ENCODE measurements around the gene CADPS2.

The CADPS2 gene

DNA sequence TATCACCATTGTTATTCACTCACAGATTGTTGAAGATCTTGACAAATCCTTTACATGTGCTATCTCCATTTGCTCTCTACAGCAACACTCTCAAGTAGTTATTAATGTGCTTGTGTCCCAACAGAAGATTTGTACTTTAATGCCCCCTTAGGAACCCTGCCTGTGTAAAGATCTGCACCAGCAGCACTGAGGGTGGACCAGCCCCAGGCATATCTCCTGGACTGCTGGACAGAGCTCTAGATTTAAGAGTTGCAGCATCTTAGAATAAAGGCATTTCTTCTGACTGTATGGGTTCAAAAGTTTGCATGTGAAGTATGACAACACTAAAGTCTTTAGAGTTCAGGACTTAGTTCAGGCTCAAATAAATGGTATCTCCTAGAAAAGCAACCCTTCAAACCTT is 282.0 kb downstream of the CADPS2 start:
- TF ChIP-seq, protein P1, sequence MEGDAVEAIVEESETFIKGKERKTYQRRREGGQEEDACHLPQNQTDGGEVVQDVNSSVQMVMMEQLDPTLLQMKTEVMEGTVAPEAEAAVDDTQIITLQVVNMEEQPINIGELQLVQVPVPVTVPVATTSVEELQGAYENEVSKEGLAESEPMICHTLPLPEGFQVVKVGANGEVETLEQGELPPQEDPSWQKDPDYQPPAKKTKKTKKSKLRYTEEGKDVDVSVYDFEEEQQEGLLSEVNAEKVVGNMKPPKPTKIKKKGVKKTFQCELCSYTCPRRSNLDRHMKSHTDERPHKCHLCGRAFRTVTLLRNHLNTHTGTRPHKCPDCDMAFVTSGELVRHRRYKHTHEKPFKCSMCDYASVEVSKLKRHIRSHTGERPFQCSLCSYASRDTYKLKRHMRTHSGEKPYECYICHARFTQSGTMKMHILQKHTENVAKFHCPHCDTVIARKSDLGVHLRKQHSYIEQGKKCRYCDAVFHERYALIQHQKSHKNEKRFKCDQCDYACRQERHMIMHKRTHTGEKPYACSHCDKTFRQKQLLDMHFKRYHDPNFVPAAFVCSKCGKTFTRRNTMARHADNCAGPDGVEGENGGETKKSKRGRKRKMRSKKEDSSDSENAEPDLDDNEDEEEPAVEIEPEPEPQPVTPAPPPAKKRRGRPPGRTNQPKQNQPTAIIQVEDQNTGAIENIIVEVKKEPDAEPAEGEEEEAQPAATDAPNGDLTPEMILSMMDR (IDR thresholded peaks at IDR 0.05), result no peak
- H3K27ac ChIP-seq, result no peak overlapping the region
- H3K36me3 ChIP-seq, result no peaks in the 10 kb centered on the region
- H3K27me3 ChIP-seq, result no peaks in the 10 kb centered on the region
- H3K9me3 ChIP-seq, result no peaks in the 10 kb centered on the region
- H3K4me3 ChIP-seq (ENCODE audit: low read depth in 1 of 2, low read length in 1 of 2), result no peak overlapping the region
- H3K4me1 ChIP-seq (ENCODE audit: control insufficient read depth in 1 of 2, insufficient read depth in 1 of 2, low read depth in 1 of 2, low read length in 1 of 2), result no peaks in the 10 kb centered on the region

DNA sequence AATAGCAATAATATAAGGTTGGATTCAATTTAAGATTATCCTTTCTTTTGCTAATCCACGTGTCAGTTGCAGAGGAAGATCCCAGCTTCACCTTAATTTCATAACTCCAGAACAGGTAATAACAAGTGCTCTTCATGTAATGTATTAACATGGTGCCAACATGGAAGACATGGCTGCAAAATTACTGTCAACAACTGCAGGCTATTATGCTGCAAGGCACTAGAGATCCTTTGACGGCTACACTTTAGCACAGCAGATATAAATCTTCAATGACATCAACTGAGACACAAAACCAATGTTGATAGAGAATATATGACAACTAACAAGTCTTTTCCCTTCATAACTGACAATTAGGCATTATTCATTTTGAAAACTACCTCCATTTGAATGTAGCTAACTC is 283.5 kb downstream of the CADPS2 start:
- no peaks in the 10 kb centered on the region for H3K4me1 ChIP-seq (ENCODE audit: control insufficient read depth in 1 of 2, insufficient read depth in 1 of 2, low read depth in 1 of 2, low read length in 1 of 2)
- TF ChIP-seq, protein P1 (IDR thresholded peaks at IDR 0.05), result no peak
- H3K27ac ChIP-seq, result no peak overlapping the region
- H3K27me3 ChIP-seq, result no peaks in the 10 kb centered on the region
- H3K9me3 ChIP-seq, result no peaks in the 10 kb centered on the region
- no peaks in the 10 kb centered on the region for H3K36me3 ChIP-seq
- no peak overlapping the region for H3K4me3 ChIP-seq (ENCODE audit: low read depth in 1 of 2, low read length in 1 of 2)

DNA sequence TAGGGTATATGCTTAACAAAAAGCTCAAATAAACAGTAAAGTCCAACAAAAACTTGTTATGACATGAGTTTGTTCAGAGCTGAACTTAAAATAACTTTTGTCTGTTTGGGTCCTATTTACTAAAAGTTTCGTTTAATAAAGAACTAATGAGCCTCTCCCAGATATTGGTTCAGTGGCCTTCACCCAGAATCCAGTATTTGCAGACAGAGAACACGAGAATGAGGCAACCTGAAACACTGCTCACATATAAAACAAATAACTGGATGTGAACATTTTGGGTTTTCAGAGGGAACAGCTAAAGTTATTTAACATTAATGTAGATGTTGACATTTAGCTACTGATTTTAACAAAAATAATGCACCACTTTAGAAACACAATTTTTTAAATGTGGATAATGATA is 285.6 kb downstream of the CADPS2 start:
- TF ChIP-seq, protein P1 (IDR thresholded peaks at IDR 0.05), result no peak

DNA sequence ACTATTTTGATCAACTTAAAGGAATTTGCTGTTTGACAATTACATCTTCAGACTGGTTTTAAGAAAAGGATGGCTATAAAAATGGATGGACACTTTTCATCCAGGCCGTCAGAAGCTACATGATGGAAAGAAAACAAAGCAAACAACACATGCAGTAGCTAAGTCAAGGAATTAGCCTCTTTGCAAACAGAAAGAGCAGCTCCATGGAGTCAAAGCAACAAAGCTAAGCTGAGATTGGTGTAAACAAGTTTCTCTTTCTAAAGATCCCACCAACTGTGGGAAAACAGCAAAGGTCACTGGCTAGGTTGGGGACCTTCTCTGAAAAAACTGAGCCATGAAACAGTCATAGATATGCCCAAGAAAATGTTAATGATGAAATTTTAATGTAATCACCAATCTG is 286.2 kb downstream of the CADPS2 start:
- TF ChIP-seq, protein P1 (IDR thresholded peaks at IDR 0.05), result no peak
- H3K36me3 ChIP-seq, result no peaks in the 10 kb centered on the region
- H3K4me1 ChIP-seq (ENCODE audit: control insufficient read depth in 1 of 2, insufficient read depth in 1 of 2, low read depth in 1 of 2, low read length in 1 of 2), result no peaks in the 10 kb centered on the region
- H3K27me3 ChIP-seq, result no peaks in the 10 kb centered on the region
- H3K9me3 ChIP-seq, result no peaks in the 10 kb centered on the region
- no peak overlapping the region for H3K4me3 ChIP-seq (ENCODE audit: low read depth in 1 of 2, low read length in 1 of 2)
- H3K27ac ChIP-seq, result no peak overlapping the region

More for the DNA sequence above, 285.6 kb downstream of the CADPS2 start:
- Histone ChIP-seq H3K27me3 (no peaks in the 10 kb centered on the region), H3K4me3 (ENCODE audit: low read depth in 1 of 2, low read length in 1 of 2) (no peak overlapping the region), H3K27ac (no peak overlapping the region), H3K4me1 (ENCODE audit: control insufficient read depth in 1 of 2, insufficient read depth in 1 of 2, low read depth in 1 of 2, low read length in 1 of 2) (no peaks in the 10 kb centered on the region), H3K36me3 (no peaks in the 10 kb centered on the region), H3K9me3 (no peaks in the 10 kb centered on the region)

DNA sequence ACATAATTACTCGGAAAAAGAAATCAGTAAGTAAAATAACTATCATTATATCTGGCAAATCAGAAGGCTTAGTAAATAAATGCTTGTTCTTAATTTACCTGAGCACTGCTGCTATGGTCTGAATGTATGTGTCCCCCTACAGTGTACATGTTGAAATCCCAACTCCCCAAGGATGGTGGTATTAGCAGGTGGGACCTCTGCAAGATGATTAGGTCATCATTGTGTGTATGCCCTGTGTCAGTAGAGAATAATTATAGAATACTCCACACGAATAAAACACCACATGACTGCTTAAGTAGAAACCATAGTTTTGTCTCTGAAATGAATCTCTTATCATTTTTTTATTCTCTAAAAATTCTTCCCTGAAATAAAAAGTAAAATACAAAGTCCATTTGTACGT is 289.0 kb downstream of the CADPS2 start:
- Histone ChIP-seq H3K27me3 (no peaks in the 10 kb centered on the region), H3K27ac (no peak overlapping the region), H3K4me1 (ENCODE audit: control insufficient read depth in 1 of 2, insufficient read depth in 1 of 2, low read depth in 1 of 2, low read length in 1 of 2) (no peaks in the 10 kb centered on the region), H3K9me3 (no peaks in the 10 kb centered on the region), H3K4me3 (ENCODE audit: low read depth in 1 of 2, low read length in 1 of 2) (no peak overlapping the region), H3K36me3 (no peaks in the 10 kb centered on the region)
- TF ChIP-seq, protein P1 (IDR thresholded peaks at IDR 0.05), result no peak

DNA sequence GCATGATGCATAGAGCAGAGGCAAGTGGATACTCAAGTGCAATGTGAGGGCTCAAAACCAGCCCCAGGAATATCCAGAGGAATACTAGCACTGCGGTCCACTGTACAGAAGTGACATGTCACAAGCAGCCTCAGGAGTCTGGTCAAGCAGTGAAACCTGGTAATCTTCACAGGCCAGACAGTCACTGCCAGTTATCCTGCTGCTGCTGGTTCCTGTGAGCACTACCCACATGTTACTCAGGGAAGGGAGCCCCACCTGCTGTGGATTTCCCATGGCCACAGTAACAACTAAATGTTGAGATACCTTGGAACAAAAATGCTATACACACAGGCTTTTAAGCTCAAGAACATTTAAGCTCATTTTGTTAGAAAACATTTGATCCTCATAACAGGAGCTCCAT is 290.4 kb downstream of the CADPS2 start:
- H3K4me1 ChIP-seq (ENCODE audit: control insufficient read depth in 1 of 2, insufficient read depth in 1 of 2, low read depth in 1 of 2, low read length in 1 of 2), result no peaks in the 10 kb centered on the region
- H3K27me3 ChIP-seq, result no peaks in the 10 kb centered on the region
- no peaks in the 10 kb centered on the region for H3K36me3 ChIP-seq
- no peaks in the 10 kb centered on the region for H3K9me3 ChIP-seq
- TF ChIP-seq, protein P1 (IDR thresholded peaks at IDR 0.05), result no peak
- H3K27ac ChIP-seq, result no peak overlapping the region
- no peak overlapping the region for H3K4me3 ChIP-seq (ENCODE audit: low read depth in 1 of 2, low read length in 1 of 2)
